Upper lobe of left lung (tissue), 4 donors: ENCODE results near the gene LPAR3.

Source experiments
- CTCF ChIP-seq, 6 experiments: fragments of 450-650 bp in 4 of 6; fragments of 200-600 bp in 2 of 6; sonication (generic) in 2 of 6; IDR thresholded peaks; one replicate each; pipeline ENCODE4 v1.5.1; 2016 to 2019; ENCODE audit warnings: antibody characterized with exemption in 6 of 6
- POLR2A ChIP-seq, 4 donors: fragments of 450-650 bp; IDR thresholded peaks; one replicate each; pipeline ENCODE4 v1.5.1; 2016 to 2017; ENCODE audit warnings: antibody characterized with exemption in 4 of 4, mild to moderate bottlenecking in 2 of 4
- POLR2AphosphoS5 ChIP-seq, 2 donors: sonication (generic); formaldehyde crosslinking; IDR thresholded peaks; one replicate each; pipeline ENCODE4 v1.5.1; 2017; ENCODE audit warnings: antibody characterized with exemption in 2 of 2

GRCh38 chr1:84774669-84775534 is 118.1 kb downstream of the LPAR3 start:
- no peak for TF ChIP-seq POLR2A (IDR thresholded peaks at IDR 0.05)
- TF ChIP-seq CTCF (IDR thresholded peaks at IDR 0.05), result no peak
- TF ChIP-seq POLR2AphosphoS5 (IDR thresholded peaks at IDR 0.05), result no peak
